Activated CD4-positive, alpha-beta T cell treated with anti-CD3 and anti-CD28 coated beads, Interleukin-2, amount 10 ng/mL, durations not matched to agents 24 days and 14 days (primary cell): Measurements from ENCODE around the gene PLD3. TPM values are rescaled to one million over a fixed set of nuclear protein-coding genes. Genes with fewer than 3 reads are reported as not detected.
"Not testable (repeated sequence)": the region's sequence is repeated elsewhere in the genome, so short reads cannot be mapped to it uniquely, and the experiment has no call there.

Experiments used
- DNase-seq: peaks from one replicate; pipeline ENCODE4 v3.0.0; 2022
- H3K27ac Mint-ChIP-seq: one replicate; pipeline ENCODE4 v1.8.0; 2022; ENCODE audit warnings: mild to moderate bottlenecking, mixed read lengths
- H3K27me3 Mint-ChIP-seq: one replicate; pipeline ENCODE4 v1.8.0; 2022; ENCODE audit warnings: mixed read lengths
- H3K36me3 Mint-ChIP-seq: one replicate; pipeline ENCODE4 v1.8.0; 2022; ENCODE audit warnings: low read depth, mild to moderate bottlenecking, mixed read lengths
- H3K4me1 Mint-ChIP-seq: one replicate; pipeline ENCODE4 v1.8.0; 2021; ENCODE audit warnings: mixed read lengths
- H3K4me3 Mint-ChIP-seq: one replicate; pipeline ENCODE4 v1.8.0; 2022; ENCODE audit warnings: mild to moderate bottlenecking, moderate library complexity, mixed read lengths
- H3K9me3 Mint-ChIP-seq: one replicate; pipeline ENCODE4 v1.8.0; 2021; ENCODE audit warnings: mixed read lengths
- intact Hi-C: fragments of 100-400 bp; cut with micrococcal nuclease; formaldehyde crosslinking; loops from one replicate; pipeline ENCODE4 v1.15.1; 2023
- total RNA-seq: library from RNA; stranded (reverse); gene quantifications from 2 replicates; pipeline ENCODE4 v1.2.3, GENCODE V29; 2022

Gene PLD3
- total RNA-seq, 1 donor from 2014 or later, result 52.2 TPM

GRCh38 chr19:40363069-40363468 is 14.6 kb downstream of the PLD3 start:
- intact Hi-C loops, result no loop called here
- Mint-ChIP-seq H3K27ac (peak overlapping the region; percentile 31), H3K4me1 (peaks cover 16% of the 10 kb centered on the region), H3K27me3 (no peaks in the 10 kb centered on the region), H3K4me3 (no peak overlapping the region), H3K9me3 (no peaks in the 10 kb centered on the region), H3K36me3 (no peaks in the 10 kb centered on the region)
- no peak for DNase-seq

GRCh38 chr19:40365010-40365409 is 16.5 kb downstream of the PLD3 start:
- no peak for DNase-seq
- Mint-ChIP-seq H3K4me1 (peaks cover 16% of the 10 kb centered on the region), H3K9me3 (no peaks in the 10 kb centered on the region), H3K27me3 (no peaks in the 10 kb centered on the region), H3K4me3 (peak overlapping the region; percentile 70), H3K27ac (no peak overlapping the region), H3K36me3 (no peaks in the 10 kb centered on the region)
- intact Hi-C loops, result no loop called here

GRCh38 chr19:40365613-40366401 is 17.3 kb downstream of the PLD3 start:
- H3K36me3 Mint-ChIP-seq, result no peaks in the 10 kb centered on the region
- intact Hi-C loops, result no loop called here
- H3K4me1 Mint-ChIP-seq, result peaks cover 16% of the 10 kb centered on the region
- peak overlapping the region; percentile 70 for H3K4me3 Mint-ChIP-seq
- H3K9me3 Mint-ChIP-seq, result no peaks in the 10 kb centered on the region
- no peak overlapping the region for H3K27ac Mint-ChIP-seq
- DNase-seq, result peak; percentile 81
- no peaks in the 10 kb centered on the region for H3K27me3 Mint-ChIP-seq

- Mint-ChIP-seq H3K4me1 (peaks cover 13% of the 10 kb centered on the region), H3K9me3 (no peaks in the 10 kb centered on the region)
- DNase-seq, result no peak
These were observed 18.4 kb downstream of the PLD3 start for GRCh38 chr19:40366697-40367561.

GRCh38 chr19:40367577-40368434 is 19.3 kb downstream of the PLD3 start:
- intact Hi-C loops, result no loop called here
- H3K4me3 Mint-ChIP-seq, result no peak overlapping the region
- H3K36me3 Mint-ChIP-seq, result peaks cover under 1% of the 10 kb centered on the region
- H3K9me3 Mint-ChIP-seq, result no peaks in the 10 kb centered on the region
- H3K27ac Mint-ChIP-seq, result no peak overlapping the region
- no peaks in the 10 kb centered on the region for H3K27me3 Mint-ChIP-seq
- H3K4me1 Mint-ChIP-seq, result peaks cover 10% of the 10 kb centered on the region
- DNase-seq, result no peak

More at GRCh38 chr19:40366697-40367561, 18.4 kb downstream of the PLD3 start:
- intact Hi-C loops, result no loop called here
- Mint-ChIP-seq H3K36me3 (no peaks in the 10 kb centered on the region), H3K27me3 (no peaks in the 10 kb centered on the region), H3K4me3 (no peak overlapping the region), H3K27ac (no peak overlapping the region)

GRCh38 chr19:40369797-40370196 is 21.3 kb downstream of the PLD3 start:
- Mint-ChIP-seq H3K27me3 (no peaks in the 10 kb centered on the region), H3K27ac (no peak overlapping the region), H3K4me1 (peaks cover 9% of the 10 kb centered on the region), H3K36me3 (peaks cover 2% of the 10 kb centered on the region), H3K9me3 (no peaks in the 10 kb centered on the region), H3K4me3 (no peak overlapping the region)
- intact Hi-C loops, result no loop called here
- no peak for DNase-seq

DNA sequence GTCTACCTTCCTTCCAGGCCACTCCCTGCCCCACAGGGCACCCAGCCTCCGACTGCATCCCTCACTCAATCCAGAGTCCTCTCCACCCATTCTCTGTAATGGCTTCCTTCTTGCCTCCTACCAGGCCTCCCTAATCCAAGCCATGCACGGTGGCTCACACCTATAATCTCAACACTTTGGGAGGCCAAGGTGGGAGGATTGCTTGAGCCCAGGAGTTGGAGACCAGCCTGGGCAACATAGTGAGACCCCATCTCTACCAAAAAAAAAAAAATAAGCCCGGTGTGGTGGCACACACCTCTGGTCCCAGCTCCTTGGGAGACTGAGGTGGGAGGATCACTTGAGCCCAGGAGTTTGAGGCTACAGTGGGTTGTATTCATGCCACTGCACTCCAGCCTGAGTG is 21.8 kb downstream of the PLD3 start:
- DNase-seq, H3K4me3 Mint-ChIP-seq, H3K36me3 Mint-ChIP-seq, H3K27ac Mint-ChIP-seq, H3K9me3 Mint-ChIP-seq, intact Hi-C loops, H3K4me1 Mint-ChIP-seq, H3K27me3 Mint-ChIP-seq: not testable (repeated sequence)

- intact Hi-C loops, result no loop called here
- Mint-ChIP-seq H3K27ac (no peak overlapping the region), H3K9me3 (no peaks in the 10 kb centered on the region)
These were observed 22.7 kb downstream of the PLD3 start for GRCh38 chr19:40370997-40371801.

DNA sequence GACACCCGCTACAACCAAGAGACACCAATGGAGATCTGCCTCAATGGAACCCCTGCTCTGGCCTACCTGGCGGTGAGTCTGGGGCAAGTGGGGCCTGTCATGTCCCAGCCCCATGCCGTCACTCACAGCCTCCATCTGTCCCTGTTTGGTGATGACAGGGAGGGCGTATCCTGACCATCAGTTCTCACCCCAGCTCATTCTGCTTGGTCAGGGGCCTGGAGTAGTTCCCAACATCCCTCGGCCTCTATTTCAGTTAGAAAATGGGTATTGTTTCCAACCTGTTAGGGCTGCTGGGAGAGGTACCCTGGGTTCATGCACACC is 23.3 kb downstream of the PLD3 start:
- Mint-ChIP-seq H3K4me3 (no peak overlapping the region), H3K36me3 (peaks cover 2% of the 10 kb centered on the region), H3K9me3 (no peaks in the 10 kb centered on the region), H3K4me1 (peaks cover 9% of the 10 kb centered on the region), H3K27ac (no peak overlapping the region), H3K27me3 (no peaks in the 10 kb centered on the region)
- no peak for DNase-seq
- intact Hi-C loops, result no loop called here

More at GRCh38 chr19:40370997-40371801, 22.7 kb downstream of the PLD3 start:
- H3K27me3 Mint-ChIP-seq, result no peaks in the 10 kb centered on the region
- no peak overlapping the region for H3K4me3 Mint-ChIP-seq
- H3K4me1 Mint-ChIP-seq, result peaks cover 9% of the 10 kb centered on the region
- no peak for DNase-seq
- H3K36me3 Mint-ChIP-seq, result peaks cover 2% of the 10 kb centered on the region

DNA sequence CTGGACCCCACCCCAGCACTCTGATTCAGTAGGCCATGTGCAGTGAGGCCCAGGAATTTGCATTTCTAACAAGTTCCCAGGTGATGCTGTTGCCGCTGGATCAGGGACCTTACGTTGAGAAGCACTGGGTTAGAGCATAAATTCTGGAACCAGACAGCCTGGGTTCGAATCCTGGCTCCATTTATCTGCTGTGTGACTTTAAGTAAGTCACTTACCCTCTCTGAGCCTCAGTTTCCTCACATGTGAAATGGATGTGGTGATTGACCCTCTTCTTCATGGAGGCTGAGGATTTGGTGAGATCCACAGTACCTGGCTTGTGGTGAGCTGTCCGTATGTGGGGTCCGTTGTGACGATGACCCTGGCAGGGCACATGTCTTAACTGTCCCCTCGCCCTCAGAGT is 25.6 kb downstream of the PLD3 start:
- no peak overlapping the region for H3K27ac Mint-ChIP-seq
- DNase-seq, result no peak
- H3K27me3 Mint-ChIP-seq, result no peaks in the 10 kb centered on the region
- intact Hi-C loops, result no loop called here
- H3K9me3 Mint-ChIP-seq, result no peaks in the 10 kb centered on the region
- H3K4me1 Mint-ChIP-seq, result peaks cover 9% of the 10 kb centered on the region
- H3K36me3 Mint-ChIP-seq, result peaks cover 2% of the 10 kb centered on the region
- no peak overlapping the region for H3K4me3 Mint-ChIP-seq

- H3K4me1 Mint-ChIP-seq, result peaks cover 9% of the 10 kb centered on the region
- H3K9me3 Mint-ChIP-seq, result no peaks in the 10 kb centered on the region
- no peak overlapping the region for H3K27ac Mint-ChIP-seq
- no peaks in the 10 kb centered on the region for H3K27me3 Mint-ChIP-seq
- H3K4me3 Mint-ChIP-seq, result no peak overlapping the region
- intact Hi-C loops, result no loop called here
- peaks cover 2% of the 10 kb centered on the region for H3K36me3 Mint-ChIP-seq
- no peak for DNase-seq
These were observed 27.9 kb downstream of the PLD3 start for GRCh38 chr19:40376286-40376862.

- no peak for DNase-seq
- Mint-ChIP-seq H3K27ac (no peak overlapping the region), H3K4me3 (no peak overlapping the region), H3K27me3 (no peaks in the 10 kb centered on the region), H3K9me3 (no peaks in the 10 kb centered on the region), H3K4me1 (peaks cover 9% of the 10 kb centered on the region), H3K36me3 (peaks cover under 1% of the 10 kb centered on the region)
- intact Hi-C loops, result no loop called here
These were observed 29.4 kb downstream of the PLD3 start for GRCh38 chr19:40377876-40378385.

- H3K9me3 Mint-ChIP-seq, result no peaks in the 10 kb centered on the region
- no peaks in the 10 kb centered on the region for H3K27me3 Mint-ChIP-seq
- no peak overlapping the region for H3K27ac Mint-ChIP-seq
- DNase-seq, result no peak
- H3K4me1 Mint-ChIP-seq, result peaks cover 9% of the 10 kb centered on the region
- no peak overlapping the region for H3K4me3 Mint-ChIP-seq
- no peaks in the 10 kb centered on the region for H3K36me3 Mint-ChIP-seq
- intact Hi-C loops, result no loop called here
These were observed 30.0 kb downstream of the PLD3 start for GRCh38 chr19:40378509-40378908.
